Stimulated activated CD8-positive, alpha-beta memory T cell treated with anti-CD3 and anti-CD28 coated beads, Interleukin-15, amount 100 ng/mL, for 1 hour (primary cell): ENCODE data around the gene POGLUT2.

ENCODE experiments used
- DNase-seq: peaks from one replicate; pipeline ENCODE4 v3.0.0-alpha.2; 2020; ENCODE audit warnings: low read depth

POGLUT2 gene

GRCh38 chr13:102798581-102799425 is at the start of gene POGLUT2, which contains the start of gene BIVM:
POGLUT2 (minus strand) TSS chr13:102798976; CDS start chr13:102798670, 306 bp downstream.
BIVM (plus strand) TSS chr13:102799119; CDS start chr13:102807268, 8,149 bp downstream.
- peak; percentile 46 for DNase-seq

DNA sequence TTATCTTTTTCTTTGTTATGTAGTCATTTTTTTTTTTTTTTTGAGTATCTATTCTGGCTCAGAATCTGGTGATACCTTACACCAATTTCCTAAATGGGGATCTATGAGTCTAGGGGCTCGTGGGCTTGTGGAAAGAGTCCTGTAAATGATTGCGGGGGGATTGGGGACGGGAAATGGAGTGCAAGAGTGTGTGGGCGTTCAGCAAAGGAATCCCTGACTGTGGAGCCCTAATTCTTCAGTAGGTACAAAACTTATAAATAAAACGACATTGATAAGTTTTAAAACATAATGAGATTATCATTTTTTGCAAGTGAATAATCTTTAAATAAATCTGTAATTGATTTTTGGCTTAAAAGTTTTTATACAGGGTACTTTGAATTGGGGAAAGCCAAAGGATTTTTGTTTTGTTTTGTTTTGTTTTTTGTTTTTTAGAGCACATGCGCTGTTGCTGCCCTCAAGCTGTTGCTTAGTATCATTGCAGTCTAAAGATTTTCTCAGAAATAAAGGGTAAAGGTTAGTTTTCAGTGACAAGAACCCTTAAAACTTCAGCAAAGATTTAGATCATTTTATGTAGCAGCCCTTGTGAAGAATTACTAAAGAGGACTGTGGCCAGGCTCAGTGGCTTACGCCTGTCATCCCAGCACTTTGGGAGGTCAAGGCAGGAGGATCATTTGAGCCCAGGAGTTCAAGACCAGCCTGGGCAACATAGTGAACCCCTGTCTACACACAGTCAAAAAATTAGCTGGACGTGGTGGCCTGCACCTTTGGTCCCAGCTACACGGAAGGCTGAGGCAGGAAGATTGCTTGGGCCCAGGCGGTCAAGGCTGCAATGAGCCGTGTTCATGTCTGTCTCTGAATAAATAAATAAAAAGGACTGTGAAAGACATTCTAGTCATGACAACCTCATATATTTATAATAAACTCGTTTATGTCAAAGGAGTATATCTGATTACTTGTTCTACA is 48.8 kb upstream of the POGLUT2 start:
- no peak for DNase-seq

GRCh38 chr13:102846261-102847015 is 47.7 kb upstream of the POGLUT2 start:
- DNase-seq: peak; percentile 17

DNA sequence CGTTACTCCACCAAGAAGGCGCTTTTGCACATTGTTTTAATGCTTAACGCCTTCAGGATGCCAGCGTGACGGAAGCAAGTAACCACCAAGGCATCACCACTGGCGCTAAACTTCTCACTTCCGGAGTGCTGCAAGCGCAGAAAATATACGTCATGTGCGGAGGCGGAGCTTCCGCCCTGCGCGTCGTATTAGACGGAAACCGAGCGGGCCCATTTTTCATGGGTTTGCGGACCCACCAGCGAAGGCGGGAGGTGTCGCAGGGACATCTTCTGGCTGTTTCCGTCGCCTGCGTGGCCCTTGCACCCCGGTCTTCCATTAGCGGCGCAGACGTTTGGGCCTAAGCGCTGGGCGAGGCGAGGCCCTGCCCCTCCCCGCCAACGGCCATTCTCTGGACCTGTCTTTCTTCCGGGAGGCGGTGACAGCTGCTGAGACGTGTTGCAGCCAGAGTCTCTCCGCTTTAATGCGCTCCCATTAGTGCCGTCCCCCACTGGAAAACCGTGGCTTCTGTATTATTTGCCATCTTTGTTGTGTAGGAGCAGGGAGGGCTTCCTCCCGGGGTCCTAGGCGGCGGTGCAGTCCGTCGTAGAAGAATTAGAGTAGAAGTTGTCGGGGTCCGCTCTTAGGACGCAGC is 47.0 kb upstream of the POGLUT2 start, which contains the start of gene ERCC5:
ERCC5 (plus strand) TSS at position 403 of the 631 bp plus-strand sequence. CDS start 235 bp downstream, outside the sequence.
- DNase-seq: peak; percentile 89

DNA sequence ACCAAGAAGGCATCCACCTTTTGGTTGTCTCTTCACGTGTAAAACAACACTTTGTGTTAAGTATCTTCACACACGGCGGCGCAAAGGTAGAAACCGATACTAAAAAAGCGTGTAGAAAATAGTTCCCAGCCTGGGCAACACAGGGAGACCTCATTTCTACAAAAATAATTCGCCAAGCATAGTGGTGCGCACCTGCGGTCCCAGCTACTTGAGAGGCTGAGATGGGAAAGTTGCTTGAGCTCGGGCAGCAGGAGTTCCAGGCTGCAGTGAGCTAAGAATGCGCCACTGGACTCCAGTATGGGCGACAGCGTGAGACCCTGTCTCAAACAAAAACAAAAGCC is 46.5 kb upstream of the POGLUT2 start:
- no peak for DNase-seq

GRCh38 chr13:102839462-102839861 is 40.7 kb upstream of the POGLUT2 start:
- no peak for DNase-seq

- DNase-seq: no peak
Observed at GRCh38 chr13:102838982-102839381, 40.2 kb upstream of the POGLUT2 start.

DNA sequence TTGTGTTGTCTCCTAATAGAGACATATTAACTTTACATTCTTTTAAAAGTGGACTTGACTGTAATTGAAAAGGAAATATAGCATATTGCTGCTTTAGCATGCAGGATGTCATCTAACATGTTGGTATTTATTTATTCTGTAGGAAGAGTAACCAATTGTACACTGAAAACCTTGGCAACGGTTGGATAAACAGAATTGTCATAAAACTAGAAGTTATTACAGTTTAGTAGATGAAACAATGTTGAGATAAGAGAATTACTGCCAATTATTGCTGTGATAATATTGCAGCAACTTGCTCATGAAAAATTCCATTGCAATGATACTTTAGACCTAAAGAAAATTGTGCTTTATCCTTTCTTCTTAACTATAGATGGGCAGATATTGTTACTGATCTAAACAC is 39.5 kb upstream of the POGLUT2 start:
- DNase-seq: no peak

DNA sequence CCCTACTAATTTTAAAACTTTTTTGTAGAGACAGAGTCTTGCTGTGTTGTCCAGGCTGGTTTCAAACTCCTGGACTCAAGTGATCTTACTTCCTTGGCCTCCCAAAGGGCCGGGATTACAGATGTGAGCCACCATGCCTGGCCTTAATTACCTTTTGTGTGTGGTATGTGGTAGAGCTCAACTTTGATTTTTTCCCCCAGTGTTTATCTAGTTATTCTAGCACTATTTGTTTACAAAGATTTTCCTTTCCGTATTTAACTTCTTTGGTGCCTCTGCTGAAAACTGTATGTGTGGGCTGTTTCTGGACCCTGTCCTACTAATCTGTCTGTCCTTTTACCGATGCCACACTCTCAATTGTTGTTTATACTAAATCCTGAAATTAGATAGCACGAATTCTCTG is 37.7 kb upstream of the POGLUT2 start:
- DNase-seq: no peak

GRCh38 chr13:102830646-102831045 is 31.9 kb upstream of the POGLUT2 start:
- DNase-seq: no peak

DNA sequence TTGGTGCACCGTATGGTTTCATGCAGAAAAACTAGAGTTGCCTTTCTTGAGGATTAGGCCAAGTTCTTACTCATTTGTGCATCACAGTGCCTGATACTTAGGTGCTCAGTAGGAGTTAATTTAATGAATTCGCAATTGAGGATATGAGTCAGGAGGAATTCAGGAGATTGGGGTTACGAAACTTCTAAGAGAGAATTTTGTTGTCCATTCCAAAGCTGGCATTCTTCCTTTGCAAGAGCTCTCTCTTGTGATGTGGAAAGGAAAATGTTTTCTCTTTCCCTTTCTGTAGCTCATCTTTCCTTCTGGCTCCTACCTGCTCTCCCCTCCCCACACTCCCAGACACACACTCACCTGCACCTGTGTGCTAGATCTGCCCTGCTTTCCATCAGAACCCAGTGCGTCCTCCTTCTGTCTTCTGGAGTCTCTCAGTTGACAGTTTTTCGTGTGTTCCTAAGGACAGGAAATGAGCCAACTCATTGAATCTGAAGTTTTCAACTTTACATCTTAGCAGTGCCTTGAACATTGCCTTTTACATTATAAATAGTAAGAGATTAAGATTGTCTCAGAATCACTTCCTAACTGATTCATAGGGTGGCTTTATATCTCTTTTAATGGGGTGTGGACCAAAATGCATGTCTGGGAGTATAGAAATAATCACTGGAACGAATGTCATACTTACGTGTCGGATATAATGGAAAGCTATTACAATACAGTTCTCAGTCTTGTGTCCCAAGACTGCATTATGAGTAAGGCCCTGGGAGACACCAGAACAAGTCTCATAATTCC is 27.3 kb upstream of the POGLUT2 start:
- DNase-seq: no peak

DNA sequence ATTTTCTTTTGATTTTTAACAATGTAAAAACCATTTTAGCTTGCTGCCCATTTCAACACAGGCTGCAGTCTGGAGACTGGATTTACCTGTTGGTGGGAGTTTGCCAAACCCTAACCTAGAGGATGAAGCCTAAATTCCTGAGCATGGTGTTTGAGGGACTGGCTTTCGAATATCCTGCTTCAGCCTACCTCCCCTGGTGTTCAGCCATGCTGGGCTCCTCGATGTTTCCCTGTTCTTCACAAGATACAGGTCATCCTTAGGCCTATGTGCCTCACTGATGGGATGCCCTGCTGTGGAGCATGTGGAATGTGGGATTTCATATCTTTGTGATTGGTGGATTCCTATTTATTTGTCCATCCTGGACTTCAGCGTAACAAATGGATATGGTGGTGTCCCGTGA is 26.6 kb upstream of the POGLUT2 start:
- DNase-seq: no peak

DNA sequence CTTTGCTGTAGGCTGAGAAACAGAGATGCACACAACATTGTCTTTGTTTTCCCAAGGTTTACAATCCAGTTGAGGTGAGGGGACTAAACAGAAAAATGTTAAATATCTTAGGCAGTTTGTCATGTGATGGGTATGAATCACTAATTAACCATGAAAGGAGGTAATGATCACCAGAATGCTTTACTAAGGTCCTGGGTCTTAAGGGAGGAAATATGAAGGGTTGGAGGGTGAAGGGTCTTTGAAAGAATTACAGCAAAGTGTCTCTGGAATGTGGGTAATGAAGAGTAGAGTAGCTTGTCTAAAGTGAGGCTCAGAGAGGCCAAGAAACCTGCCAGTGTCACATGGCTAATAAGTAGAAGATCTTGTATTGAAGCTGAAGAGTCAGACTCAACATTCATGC is 19.1 kb upstream of the POGLUT2 start:
- no peak for DNase-seq

- DNase-seq: no peak
Observed at GRCh38 chr13:102817241-102817640, 18.5 kb upstream of the POGLUT2 start.

DNA sequence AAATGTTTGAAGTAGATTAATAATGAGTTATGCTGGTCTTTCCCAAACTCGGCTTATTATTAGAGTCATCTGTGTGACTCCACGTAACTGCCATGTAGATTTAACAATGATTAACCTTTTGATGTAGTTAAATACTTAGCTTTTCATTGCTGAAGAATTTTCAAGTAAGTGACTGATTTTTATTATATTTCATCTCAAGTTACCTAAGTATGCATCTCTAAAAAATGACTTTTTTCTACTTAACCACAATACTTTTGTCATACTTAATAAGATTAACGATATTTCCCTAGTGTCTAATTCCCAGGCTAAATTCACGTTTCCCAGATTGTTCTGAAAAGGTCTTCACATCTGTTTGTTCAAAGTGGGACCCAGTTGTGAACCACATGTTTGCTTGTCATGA is 17.9 kb upstream of the POGLUT2 start:
- DNase-seq: no peak

- DNase-seq: no peak
Observed at GRCh38 chr13:102815788-102816187, 17.0 kb upstream of the POGLUT2 start.

GRCh38 chr13:102814793-102815192 is 16.0 kb upstream of the POGLUT2 start:
- DNase-seq: no peak

DNA sequence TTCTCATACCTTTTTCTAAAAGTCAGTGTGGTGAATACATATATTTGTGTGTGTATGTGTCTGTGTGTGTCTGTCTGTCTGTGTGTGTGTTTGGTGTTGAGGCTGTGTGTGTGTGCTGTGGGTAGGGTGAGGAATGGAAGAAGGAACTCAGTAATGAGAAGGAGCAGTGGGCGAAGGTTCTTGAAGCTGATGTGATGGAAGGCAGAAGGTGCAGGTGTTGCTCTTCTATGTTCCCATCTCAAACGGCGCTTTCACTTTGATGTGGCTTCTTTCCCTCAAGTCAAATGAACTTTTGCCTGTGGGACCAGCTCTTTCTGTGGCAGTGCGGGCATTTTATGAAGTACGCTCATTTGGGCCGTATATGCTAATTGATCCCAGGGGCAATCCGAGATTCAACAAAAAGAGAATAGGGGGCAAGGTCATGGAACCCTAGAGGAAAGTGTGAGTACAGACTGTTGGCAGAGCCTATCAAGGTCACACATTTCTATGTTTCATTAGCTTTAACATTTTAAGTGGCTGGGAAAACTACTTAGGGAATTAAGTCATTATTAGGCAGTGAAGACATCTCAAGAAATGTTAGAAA is 15.3 kb upstream of the POGLUT2 start:
- no peak for DNase-seq

DNA sequence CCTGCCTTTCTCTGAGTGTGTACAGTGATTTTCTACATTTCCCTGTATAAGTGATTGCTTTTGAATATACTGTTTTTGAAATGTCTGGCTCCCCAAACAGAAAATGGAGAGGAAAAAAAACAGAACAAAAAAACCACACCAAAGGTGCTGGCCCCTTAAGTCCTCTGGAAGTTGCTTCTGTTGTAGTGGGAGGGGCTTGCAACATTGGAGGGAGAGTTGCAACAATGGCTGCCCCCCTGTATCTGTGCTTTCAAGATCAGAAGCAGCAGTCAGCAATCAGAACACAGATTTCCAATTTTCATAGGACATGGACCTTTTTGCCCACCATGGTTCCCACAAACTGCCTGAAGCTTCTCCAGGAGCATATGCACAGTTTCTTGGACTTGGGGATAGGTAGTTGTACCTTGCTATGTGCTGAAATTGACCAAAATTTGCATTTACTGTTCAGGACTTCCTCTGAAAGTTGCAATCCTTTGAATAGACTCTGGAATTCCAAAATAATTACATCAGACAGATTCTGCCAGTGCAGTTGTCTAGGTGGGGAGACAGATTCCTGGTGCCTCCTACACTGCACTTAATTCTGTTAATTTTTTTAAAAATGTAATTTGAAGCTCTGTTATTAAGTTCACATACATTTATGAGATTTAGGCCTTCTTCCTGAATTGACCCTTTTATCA is 14.0 kb upstream of the POGLUT2 start:
- DNase-seq: no peak

- no peak for DNase-seq
Observed at GRCh38 chr13:102807699-102808098, 8.9 kb upstream of the POGLUT2 start.
